ENCODE results near the gene BHLHE23.
A peak's percentile ranks its signal among the peaks of the same experiment; 100 is the strongest.

BHLHE23 gene

GRCh38 chr20:62986257-62986800, 20.4 kb downstream of the BHLHE23 start:
- DNase-seq = no peak

DNA sequence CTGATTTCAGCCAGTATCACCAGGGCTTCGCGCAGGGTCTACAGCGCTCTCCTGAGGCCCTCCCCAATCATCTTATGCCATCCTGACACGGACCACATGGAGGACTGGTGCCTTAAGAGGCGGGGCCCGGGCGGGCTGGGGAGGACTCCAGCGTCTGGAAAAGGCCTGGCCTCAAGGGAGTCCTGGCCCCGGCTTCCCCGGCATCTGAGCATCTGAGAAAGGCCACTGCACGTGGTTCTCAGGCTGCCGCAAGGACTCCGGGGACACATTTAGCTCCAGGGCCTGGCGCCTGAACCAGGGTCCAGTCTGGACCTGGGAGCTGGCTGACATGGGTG, 21.4 kb downstream of the BHLHE23 start:
- DNase-seq = no peak

- DNase-seq = peak; percentile 36
Observed at GRCh38 chr20:62984666-62985443, 21.9 kb downstream of the BHLHE23 start.

DNA sequence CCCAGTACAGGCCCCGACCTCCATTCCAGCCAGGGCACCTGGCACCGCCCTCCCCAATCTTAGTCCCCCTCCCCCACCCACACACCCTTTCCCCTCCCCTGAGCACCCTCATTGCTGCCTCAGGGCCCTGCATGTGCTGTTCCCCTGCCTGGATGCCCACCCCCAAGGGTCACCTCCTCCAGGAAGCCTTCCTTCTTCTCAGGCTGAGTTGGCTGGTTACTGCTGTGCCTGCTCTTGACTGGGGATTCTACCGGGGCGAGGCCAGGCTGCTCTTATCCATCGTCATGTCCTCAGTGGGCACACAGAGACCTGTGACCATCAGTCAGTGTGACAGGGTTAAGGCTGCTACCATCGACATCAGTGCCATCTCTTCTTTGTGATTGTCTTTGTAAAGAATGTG, 23.6 kb downstream of the BHLHE23 start:
- no peak for DNase-seq

- no peak for DNase-seq
Observed at GRCh38 chr20:62982124-62983075, 24.4 kb downstream of the BHLHE23 start.

DNA sequence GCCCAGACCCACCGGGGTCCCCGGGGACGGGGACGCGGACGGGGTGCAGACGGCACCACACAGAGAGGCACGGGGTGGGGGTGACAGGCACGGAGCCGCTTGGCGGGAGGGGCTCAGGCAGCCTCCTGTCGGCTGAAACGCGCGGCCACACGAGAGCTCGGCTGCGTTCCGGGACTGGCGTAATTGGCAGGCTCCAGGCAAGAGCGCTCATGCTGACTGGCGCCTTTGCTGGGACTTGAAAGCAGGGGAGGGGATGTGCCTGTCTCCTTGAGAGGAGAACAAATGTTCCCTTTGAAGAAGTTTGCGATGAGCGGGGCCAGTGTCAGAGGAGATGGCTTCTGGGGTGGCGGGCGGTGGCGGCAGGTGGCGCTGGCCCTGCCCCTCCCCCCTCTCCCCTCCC, 25.8 kb downstream of the BHLHE23 start:
- peak; percentile 48 for DNase-seq

- peak; percentile 70 for DNase-seq
Observed at GRCh38 chr20:62980380-62980960, 26.3 kb downstream of the BHLHE23 start.

DNA sequence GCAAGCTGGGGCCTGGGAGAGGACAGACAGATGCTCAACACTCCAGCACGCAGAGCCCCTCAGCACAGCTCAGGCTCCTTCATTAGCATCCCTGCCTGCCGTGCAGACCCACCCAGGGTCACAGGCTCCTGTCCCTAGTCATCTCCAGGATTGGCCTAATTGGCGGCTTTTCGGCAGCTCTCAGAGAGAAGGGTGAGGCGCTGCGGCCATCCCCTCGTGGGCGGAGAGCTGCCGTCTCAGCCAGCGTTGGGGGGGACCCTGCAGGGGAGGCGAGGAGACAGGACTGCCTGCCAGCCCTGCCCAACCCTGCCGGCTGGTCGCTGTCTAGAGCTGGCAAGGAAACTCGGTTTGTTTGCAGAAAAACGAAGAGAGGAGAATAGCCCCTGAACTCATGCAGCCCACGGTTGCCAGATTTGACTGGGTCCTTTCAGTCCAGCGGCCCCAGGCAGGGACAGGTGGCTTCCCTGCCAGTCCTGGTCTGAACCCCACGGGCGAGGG, 26.8 kb downstream of the BHLHE23 start:
- no peak for DNase-seq

GRCh38 chr20:62979310-62979709, 27.5 kb downstream of the BHLHE23 start:
- DNase-seq = no peak

DNA sequence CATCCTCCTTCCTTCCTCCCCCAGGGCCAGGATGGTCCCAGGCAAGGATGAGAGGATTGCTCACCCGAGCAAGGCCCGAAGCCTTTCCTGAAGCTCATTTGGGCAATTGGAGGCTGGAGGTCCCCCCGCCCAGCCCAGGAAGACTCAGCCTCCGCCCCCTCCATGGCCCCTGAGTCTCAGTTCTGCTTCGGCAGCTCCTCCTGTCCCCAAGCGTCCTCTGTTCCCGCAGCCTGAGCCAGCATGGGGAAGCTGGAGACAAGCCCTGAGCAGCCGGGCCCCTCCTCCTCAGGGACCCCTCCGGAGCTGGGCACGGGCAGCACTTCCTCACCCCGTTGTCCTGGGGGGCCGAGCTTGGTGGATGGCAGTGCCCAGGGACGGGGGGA, 28.2 kb downstream of the BHLHE23 start:
- no peak for DNase-seq

GRCh38 chr20:62977613-62978560, 28.9 kb downstream of the BHLHE23 start:
- peak; percentile 50 for DNase-seq

DNA sequence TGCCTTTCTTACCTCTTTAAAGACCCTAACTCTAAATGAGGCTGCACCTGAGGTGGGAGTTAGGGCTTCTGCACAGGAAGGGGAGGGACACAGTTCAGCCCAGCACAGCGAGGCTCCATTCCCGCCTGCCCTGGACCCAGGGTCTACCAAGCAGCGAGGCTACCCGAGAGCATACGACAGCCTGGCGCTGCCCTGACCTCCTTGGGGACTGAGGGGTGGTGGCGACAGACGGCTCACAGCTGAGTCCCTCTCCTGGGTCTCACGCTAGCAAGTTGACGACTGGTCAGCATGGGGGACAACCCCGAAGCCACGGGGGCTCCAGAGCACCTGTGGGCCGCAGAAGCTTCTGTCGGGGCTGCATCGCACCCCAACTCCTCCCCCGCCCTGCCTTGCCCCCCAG, 29.9 kb downstream of the BHLHE23 start:
- DNase-seq = no peak

DNA sequence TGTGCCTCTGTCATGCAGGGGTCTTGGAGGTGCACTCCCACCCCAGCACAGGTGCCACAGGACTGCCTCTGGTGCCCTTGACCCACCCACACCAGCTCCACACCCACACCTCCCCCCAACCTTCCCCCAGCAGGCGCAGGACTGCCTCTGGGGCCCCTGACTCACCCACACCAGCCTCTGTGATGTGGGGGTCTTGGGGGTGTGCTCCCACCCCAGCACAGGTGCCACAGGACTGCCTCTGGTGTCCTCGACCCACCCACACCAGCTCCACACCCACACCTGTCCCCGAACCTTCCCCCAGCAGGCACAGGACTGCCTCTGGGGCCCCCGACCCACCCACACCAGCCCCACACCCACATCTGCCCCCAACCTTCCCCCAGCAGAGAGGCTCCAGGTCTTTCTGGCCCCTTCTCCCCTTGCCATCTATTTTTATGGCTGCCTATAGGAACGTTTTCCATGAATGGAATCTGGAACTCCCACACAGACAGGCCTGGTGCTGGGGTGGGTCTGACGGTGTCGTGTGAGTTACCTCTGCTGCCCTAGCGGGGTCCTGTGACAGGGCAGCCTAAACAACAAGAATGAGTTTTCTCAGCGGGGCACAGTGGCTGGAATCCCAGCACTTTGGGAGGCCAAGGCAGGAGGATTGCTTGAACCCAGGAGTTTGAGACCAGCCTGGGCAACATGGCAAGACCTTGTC, 30.8 kb downstream of the BHLHE23 start:
- DNase-seq = no peak

DNA sequence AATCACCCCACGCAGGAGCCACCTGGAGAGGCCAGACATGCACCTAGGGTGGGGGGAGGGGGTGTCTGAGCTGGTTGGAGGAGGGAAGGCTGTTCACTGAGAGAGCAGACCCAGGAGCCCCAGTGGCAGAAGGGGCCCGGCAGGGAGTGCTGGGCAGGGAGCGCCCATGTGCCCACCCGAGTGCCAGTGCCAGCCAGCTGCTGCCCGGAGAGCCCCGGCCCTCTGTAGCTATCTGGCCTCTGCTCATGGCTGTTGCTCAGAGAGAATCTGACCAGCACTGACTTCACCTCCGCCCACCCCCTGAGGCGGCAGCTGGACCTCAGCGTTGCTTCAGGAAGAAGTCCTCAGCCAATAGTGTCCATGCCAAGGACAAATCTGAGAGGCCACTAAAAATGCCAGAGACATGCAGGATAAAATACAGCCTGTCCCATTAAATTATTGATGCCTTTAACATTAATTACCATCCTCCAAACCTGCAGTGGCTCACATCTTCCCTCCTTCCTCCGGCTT, 31.5 kb downstream of the BHLHE23 start:
- DNase-seq = no peak

DNA sequence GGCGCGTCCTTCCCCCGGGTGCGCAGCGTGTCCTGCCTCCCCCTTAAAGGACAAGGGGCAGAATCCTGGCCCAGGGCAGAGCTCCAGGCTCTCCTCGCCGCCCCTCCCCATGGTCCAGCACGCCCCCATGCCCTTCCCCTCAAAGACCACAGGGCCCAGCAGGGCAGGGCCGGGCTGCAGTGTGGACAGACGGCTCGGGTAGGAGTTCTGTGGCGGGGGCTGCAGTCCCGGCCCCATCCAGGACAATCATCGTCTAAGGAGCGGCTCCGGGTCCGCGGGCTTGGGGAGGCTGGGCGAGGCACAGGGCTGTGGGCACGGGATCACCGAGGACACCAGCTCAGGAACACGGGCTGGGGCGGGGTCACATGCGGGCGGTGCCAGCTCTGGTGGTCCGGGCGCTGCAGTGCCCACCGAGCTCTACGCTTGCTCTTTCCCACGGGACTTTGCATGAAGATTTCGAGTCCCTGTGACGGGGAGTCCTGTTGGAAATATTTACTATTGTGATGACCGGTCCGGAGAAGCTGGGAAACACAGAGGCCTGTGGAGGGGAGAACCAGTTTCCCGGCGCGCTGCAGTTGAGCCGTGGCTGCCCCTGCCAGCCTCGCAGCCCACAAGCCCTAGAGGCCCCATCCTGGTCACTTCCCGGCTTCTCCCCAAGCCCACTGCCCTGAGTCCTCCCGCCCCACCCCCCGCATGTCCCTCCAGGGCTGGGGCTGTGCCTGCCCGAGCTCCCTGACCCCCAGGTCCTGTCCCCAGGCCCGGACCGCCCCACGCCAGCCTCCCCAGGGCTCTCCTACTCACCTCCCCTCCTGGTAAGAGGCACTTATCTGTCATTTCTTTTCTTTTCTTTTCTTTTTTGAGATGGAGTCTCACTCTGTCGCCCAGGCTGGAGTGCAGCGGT, 33.7 kb downstream of the BHLHE23 start:
- no peak for DNase-seq

DNA sequence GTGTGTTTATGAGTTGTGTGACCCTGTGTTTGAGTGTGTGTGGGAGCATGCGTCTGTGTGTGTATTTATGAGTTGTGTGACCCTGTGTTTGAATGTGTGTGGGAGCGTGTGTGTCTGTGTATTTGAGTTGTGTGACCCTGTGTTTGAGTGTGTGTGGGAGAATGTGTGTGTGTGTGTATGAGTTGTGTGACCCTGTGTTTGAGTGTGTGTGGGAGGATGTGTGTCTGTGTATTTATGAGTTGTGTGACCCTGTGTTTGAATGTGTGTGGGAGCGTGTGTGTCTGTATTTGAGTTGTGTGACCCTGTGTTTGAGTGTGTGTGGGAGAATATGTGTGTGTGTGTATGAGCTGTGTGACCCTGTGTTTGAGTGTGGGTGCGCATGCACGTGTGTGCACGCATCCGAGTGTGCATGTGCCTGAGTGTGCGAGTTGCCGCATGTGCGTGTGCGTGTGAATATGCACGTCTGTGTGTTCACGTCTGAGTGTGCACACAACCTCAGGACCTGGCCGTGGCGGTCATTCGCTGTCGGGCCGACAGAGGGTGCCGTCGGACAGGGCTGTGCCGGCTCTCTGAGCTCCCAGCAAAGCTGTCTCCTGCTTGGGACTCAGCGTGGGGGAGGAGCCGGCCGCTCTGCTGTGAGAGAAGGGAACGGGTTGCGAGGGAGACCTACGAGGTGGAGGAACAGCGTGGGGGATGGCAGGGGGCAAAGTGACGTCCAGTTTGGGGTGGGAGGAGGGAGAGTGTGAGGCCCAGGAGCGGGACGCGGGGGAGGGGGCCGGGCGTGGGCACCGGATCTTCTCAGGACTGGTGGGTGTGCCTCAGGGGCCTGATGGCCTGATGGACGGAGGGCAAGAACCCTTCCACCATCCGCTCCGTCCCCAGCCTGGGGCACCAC, 34.6 kb downstream of the BHLHE23 start:
- DNase-seq = peak; percentile 56

DNA sequence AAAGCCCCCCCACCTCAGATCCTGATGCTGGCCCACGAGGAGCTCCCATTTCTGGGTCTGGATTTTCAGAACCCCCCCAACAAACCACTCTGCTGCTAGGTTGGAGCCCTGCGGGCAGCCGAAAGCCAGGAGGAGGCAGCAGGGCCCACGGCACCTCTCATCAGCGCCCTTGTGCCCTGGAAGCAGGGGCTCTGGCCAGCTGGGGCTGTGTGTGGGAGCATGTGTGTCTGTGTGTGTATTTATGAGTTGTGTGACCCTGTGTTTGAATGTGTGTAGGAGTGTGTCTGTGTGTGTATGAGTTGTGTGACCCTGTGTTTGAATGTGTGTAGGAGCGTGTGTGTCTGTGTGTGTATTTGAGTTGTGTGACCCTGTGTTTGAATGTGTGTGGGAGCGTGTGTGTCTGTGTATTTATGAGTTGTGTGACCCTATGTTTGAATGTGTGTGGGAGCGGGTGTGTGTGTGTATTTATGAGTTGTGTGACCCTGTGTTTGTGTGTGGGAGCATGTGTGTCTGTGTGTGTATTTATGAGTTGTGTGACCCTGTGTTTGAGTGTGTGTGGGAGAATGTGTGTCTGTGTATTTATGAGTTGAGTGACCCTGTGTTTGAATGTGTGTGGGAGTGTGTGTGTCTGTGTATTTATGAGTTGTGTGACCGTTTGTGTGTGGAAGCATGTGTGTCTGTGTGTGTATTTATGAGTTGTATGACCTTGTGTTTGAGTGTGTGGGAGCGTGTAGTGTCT, 35.4 kb downstream of the BHLHE23 start:
- no peak for DNase-seq

Data from NCI-H526 treated with DMSO at 0.1 percent for 48 hours (cell line).